ENCODE data around the gene DRG2.

The DRG2 gene

GRCh38 chr17:18074566-18075272, 13.0 kb upstream of the DRG2 start:
- no peak for DNase-seq (ENCODE audit: low read depth)

- DNase-seq (ENCODE audit: low read depth), result no peak
Measured at GRCh38 chr17:18076936-18077335, 10.8 kb upstream of the DRG2 start.

DNA sequence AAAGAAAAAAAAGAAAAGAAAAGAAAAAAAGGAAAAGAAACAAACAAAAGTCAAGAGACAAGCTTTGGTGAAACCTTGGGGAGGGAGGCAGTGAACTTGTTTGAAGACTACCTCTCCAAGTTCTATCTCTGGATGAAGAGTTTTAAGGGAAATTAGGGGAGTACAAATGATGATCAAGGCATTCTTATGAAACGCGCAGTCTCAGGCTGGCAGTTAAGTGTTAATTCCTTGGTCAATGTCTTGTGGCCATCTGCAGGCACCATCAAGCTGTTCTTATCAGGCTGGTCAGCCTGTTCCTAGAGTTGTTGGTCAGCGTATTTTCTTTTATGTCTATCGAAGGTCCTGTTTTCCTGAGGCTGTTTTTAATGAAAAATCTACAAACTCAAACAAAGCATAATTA, 8.2 kb upstream of the DRG2 start:
- DNase-seq (ENCODE audit: low read depth), result no peak

- no peak for DNase-seq (ENCODE audit: low read depth)
Measured at GRCh38 chr17:18084256-18084655, 3.5 kb upstream of the DRG2 start.

- DNase-seq (ENCODE audit: low read depth), result no peak
Measured at GRCh38 chr17:18089613-18090012, 1.9 kb downstream of the DRG2 start.

DNA sequence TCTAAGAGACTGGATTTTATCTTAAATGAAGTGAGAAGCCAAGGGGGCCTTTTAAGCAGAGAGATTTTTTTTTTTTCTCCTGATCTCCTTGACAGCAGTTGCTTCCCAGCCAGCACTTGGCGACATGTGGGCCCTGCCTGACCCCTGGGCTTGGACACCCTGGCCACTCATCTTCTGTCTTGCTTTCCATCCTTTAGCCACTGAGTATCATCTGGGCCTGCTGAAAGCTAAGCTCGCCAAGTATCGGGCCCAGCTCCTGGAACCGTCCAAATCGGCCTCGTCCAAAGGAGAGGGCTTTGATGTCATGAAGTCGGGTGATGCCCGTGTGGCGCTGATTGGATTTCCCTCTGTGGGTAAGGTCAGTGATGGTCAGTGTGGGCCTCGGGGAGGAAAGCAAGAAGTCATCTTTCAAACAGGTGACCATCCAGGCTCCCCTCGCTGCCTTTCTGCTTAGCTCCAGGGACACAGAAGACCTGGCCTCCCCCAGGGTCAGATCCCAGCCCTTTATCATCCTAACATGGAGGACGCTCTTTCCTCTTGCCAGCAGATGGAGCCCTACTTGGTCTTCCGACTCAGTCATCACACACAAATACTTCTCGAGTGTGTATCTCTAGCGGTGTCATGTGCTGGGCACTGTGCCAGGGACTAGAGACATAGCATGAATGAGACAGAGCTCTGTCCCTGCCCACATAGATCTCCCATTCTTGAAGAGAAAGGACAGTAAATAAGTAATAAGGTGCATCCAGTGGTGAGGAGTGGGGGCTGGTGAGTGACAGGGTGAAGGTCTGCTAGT, 6.1 kb downstream of the DRG2 start:
- DNase-seq (ENCODE audit: low read depth), result no peak

- no peak for DNase-seq (ENCODE audit: low read depth)
Measured at GRCh38 chr17:18094409-18094807, 6.7 kb downstream of the DRG2 start.

DNA sequence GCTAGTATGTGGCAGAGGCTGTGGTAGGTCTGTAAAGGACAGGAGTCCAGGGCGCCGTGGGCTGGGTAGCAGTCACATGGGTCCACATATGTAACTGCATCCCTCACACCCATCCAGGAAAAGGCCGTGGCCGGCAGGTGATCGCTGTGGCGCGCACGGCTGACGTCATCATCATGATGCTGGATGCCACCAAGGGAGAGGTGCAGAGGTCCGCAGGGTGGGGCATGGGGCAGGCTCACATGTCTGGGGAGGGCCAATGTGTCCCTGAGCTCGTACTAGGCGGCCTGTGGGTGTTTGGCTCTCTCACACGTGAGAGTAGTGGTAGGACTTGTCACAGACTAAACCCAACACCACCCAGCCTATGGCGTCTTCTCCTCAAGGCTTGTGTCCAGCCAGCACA, 11.8 kb downstream of the DRG2 start:
- no peak for DNase-seq (ENCODE audit: low read depth)

- no peak for DNase-seq (ENCODE audit: low read depth)
Measured at GRCh38 chr17:18100616-18101015, 12.9 kb downstream of the DRG2 start.

GRCh38 chr17:18101828-18102227, 14.1 kb downstream of the DRG2 start:
- DNase-seq (ENCODE audit: low read depth), result no peak

DNA sequence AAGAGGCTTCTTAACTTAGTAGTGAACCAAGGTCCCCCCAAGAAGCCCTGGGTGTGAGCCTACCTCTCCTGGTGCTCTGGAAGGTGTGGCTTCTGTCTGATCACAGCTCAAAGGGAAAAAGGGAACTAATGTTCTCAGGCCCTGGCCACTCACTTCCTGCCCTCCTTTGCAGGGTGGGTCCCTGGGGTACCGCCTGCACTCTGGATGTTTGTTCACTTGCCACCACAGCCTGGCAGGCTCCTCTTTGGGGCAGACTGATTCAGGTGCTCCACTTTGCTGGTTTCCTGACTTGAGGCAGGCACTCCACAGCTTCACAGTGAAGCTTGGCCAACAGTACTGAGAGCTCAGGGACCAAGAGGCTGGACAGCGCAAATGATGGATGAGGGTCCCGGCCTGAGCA, 14.9 kb downstream of the DRG2 start:
- no peak for DNase-seq (ENCODE audit: low read depth)

GRCh38 chr17:18105027-18105426, 17.3 kb downstream of the DRG2 start:
- DNase-seq (ENCODE audit: low read depth), result no peak

- no peak for DNase-seq (ENCODE audit: low read depth)
Measured at GRCh38 chr17:18105595-18105994, 17.8 kb downstream of the DRG2 start.

GRCh38 chr17:18106211-18106610, 18.5 kb downstream of the DRG2 start:
- no peak for DNase-seq (ENCODE audit: low read depth)

DNA sequence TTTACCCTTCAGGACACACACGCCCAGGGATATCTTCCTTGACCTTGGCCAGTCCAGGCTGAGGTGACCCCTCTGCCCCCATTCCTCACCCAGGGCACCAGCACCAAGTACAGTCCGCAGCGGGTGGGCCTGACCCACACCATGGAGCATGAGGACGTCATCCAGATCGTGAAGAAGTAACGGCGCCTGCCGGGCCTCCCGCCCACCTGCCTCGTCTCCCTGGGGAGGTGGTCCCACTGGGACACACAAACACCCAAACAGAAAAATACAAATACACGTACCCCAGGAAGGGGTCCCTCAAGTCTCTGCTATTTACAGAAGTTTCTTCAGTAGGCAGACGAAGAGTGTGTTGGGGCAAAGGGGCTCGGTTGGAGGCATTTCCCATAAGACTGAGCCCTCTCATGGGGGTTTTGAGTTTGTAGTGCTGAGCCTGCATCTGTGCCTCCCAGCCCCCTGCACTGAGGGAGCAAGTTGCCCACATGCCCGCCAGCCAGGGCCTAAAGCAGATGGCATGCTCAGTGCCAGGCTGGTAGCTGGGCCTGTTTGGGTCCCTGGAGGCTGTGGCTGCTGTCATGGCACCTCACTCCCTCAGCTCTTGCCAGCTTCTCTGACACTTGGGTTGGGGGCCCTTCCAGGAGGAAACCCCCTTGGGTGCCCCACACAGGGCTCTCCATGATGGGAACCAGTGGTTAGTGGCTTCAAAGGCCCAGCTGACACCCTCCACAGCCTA, 19.5 kb downstream of the DRG2 start:
- DNase-seq (ENCODE audit: low read depth), result no peak

DNA sequence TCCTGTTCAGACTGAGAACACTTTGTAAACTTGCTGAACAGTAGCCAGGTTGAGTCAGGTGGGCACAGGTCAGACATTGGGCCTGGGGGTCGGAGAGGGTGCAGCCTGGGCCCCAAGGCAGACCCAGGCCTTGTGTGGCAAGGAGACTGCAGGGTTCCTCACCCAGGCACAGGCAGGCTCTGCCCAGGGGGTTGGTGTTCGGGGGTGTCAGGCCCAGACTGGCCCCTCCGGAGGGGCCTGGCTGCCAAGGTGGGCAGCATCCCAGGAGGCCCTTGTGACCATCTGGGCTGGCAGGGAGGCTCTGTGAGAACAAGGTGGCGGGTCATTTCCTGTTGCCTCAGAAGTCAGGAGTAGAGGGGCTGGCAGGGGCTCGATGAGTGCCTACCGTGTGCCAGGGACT, 20.2 kb downstream of the DRG2 start:
- no peak for DNase-seq (ENCODE audit: low read depth)

DNA sequence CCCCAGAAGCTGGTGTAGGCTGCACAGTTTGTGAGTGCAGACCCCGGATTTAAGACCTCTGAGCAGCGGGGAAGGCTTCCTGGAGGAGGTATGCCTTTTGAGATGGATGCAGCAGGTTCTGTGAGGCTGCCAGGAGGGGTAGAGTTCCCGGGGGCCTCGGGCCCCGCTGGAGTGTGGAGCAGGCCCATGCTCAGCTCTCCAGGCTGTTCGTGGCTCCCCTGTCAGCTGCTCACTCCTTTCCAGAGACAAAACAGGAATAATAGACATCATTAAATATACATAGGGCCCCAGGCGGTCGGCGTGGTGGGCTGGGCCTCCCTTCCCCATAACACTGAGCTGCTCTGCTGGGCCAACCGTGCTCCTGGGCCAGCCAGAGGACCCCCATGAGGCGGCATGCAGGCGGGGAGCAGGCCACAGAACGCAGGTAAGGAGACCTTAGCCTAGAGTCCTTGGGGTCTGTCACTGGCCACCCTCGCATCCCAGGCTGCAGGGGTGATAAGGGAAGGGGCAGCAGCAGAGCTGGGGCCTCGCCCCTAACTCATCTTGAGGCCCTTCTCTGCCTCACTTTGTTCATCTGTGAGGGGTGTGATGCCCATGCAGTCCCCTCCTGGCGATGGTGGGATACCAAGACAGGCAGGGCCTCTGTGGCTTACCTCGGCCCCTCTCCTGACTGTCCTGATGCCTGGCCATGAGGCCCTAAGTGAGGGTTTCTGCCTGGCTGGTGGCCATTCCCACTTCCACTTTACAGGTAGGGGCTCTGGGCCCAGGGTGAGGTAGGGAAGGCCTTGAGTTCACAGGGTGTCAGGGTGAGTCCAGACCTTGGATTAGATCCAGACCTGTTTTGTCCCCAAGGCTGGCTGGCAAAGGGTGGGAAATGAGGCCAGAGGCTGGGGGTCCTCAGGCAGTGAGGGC, 20.9 kb downstream of the DRG2 start, which contains the start of gene MYO15A:
Gene MYO15A, plus strand, starts transcription at position 356 of the 912 bp plus-strand sequence. CDS start 10,045 bp downstream, outside the sequence.
- DNase-seq (ENCODE audit: low read depth), result no peak

DNA sequence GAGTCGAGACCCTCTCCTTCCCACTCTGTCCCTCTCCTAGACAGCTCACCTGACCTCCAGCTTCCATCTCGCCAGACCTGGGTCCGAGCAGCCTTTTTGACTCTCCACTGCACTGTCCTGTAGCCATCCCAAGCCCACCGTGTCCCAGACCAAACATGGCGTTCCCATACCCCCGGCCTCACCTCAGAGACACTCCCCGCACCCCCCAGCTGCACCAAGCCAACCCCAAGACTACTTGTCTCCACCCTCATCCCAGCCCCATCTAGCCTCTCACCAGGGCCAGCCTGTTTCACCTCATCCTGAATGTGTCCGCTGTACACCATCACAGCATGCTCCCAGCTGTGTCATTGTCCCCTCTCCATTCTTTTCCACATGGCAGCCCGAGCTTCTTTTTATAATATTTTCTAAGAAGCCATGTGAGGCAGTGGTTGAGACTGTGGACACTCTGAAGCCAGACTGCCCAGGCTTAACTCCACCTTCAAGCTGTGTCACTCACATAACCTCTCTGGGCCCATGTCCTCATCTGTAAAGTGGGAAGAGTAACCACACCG, 22.3 kb downstream of the DRG2 start:
- DNase-seq (ENCODE audit: low read depth), result no peak

GRCh38 chr17:18110636-18111145, 22.9 kb downstream of the DRG2 start:
- DNase-seq (ENCODE audit: low read depth), result no peak

- DNase-seq (ENCODE audit: low read depth), result no peak
Measured at GRCh38 chr17:18111330-18111971, 23.7 kb downstream of the DRG2 start.

DNA sequence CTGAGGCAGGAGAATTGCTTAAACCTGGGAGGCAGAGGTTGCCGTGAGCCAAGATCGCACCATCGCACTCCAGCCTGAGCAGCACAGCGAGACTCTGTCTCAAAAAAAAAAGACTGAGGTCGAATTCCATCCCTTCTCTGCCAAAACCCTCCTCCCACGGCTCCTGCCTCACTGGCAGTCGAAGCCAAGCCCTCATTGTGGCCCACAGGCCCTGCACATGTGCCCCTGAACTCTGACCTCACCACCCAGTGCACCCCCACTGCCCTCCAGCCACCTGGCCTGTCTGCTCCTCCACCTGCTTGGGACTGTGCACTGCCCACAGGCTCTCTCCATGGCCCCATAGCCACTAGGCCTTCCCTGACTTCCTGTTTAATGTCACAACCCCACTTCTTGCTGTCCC, 27.8 kb downstream of the DRG2 start:
- DNase-seq (ENCODE audit: low read depth), result no peak
